Endodermal cell (in vitro differentiated cells): Measurements from ENCODE around the gene TNNC1. TPM values are rescaled to one million over a fixed set of nuclear protein-coding genes. Genes with fewer than 3 reads are reported as not detected.

ENCODE experiments used
- DNase-seq: peaks from one replicate; pipeline ENCODE4 v3.0.0-alpha.2; 2017
- H3K27ac ChIP-seq: 2 replicates; pipeline ENCODE4 v1.5.1; 2013; ENCODE audit warnings: mild to moderate bottlenecking, low read depth, low read length, moderate library complexity
- H3K27me3 ChIP-seq: 2 replicates; pipeline ENCODE4 v1.6.1; 2013; ENCODE audit warnings: mild to moderate bottlenecking, low read length, moderate library complexity; ENCODE audit not compliant: insufficient read depth, control insufficient read depth, poor library complexity, severe bottlenecking
- H3K36me3 ChIP-seq: 2 replicates; pipeline ENCODE4 v1.7.0; 2013; ENCODE audit warnings: mild to moderate bottlenecking, low read length, moderate library complexity; ENCODE audit not compliant: control insufficient read depth, insufficient read depth
- H3K4me1 ChIP-seq: one replicate; pipeline ENCODE4 v1.7.0; 2013; ENCODE audit warnings: low read length; ENCODE audit not compliant: control insufficient read depth, insufficient read depth
- H3K4me3 ChIP-seq: 2 replicates; pipeline ENCODE4 v1.5.1; 2013; ENCODE audit warnings: mild to moderate bottlenecking, low read length, moderate library complexity
- H3K9ac ChIP-seq: 2 replicates; pipeline ENCODE4 v1.6.1; 2013; ENCODE audit warnings: mild to moderate bottlenecking, low read length, moderate library complexity; ENCODE audit not compliant: poor library complexity, severe bottlenecking; ENCODE audit errors: extremely low read depth
- H3K9me3 ChIP-seq: 2 replicates; pipeline ENCODE4 v1.6.1; 2013; ENCODE audit warnings: mild to moderate bottlenecking, low read length, moderate library complexity; ENCODE audit not compliant: control insufficient read depth
- H3K27ac Mint-ChIP-seq: 2 replicates; pipeline ENCODE4 v1.8.0; 2020; ENCODE audit warnings: mixed read lengths
- H3K27me3 Mint-ChIP-seq: 2 replicates; pipeline ENCODE4 v1.8.0; 2021; ENCODE audit warnings: mild to moderate bottlenecking, mixed read lengths; ENCODE audit not compliant: insufficient read depth
- H3K36me3 Mint-ChIP-seq: 2 replicates; pipeline ENCODE4 v1.8.0; 2020; ENCODE audit warnings: low read depth, mixed read lengths
- H3K4me1 Mint-ChIP-seq: 2 replicates; pipeline ENCODE4 v1.8.0; 2020; ENCODE audit warnings: mixed read lengths
- H3K4me3 Mint-ChIP-seq: 2 replicates; pipeline ENCODE4 v1.8.0; 2020; ENCODE audit warnings: mild to moderate bottlenecking, moderate library complexity, mixed read lengths
- H3K9me3 Mint-ChIP-seq: 2 replicates; pipeline ENCODE4 v1.8.0; 2020; ENCODE audit warnings: mild to moderate bottlenecking, mixed read lengths
- CTCF ChIP-seq: fragments of 200-600 bp; sonication (generic); conservative IDR thresholded peaks from 2 replicates; pipeline ENCODE4 v1.5.0; 2021; ENCODE audit warnings: antibody characterized with exemption, mild to moderate bottlenecking
- WGBS, 2 experiments: methylation state at CpG; one replicate each; pipeline versions ENCODE4 v1.1.5 to v1.1.7; 2013; ENCODE audit warnings: missing lambda C conversion rate in 2 of 2, mixed read lengths in 1 of 2; ENCODE audit not compliant: insufficient coverage in 1 of 2, insufficient read length in 1 of 2; 5-methylcytosine and 5-hydroxymethylcytosine counted together
- total RNA-seq, 2 donors: library from RNA; stranded (reverse); fragmentation: NEBNext Ultra II Directional in 1 of 2; extraction: Animal tissue kit (Norgen Biotek cat#: 25700) in 1 of 2; gene quantifications; 2 replicates in 1 of 2; 3 replicates in 1 of 2; pipeline ENCODE4 v1.2.1, GENCODE V29; 2021

The TNNC1 gene
- total RNA-seq, 2 donors from 2014 or later = 44.8 to 64.6 TPM

GRCh38 chr3:52489453-52489852, 35.6 kb upstream of the TNNC1 start:
- TF ChIP-seq CTCF = no peak
- Mint-ChIP-seq H3K27ac (no peak overlapping the region), H3K36me3 (peaks cover 46% of the 10 kb centered on the region), H3K9me3 (no peaks in the 10 kb centered on the region), H3K4me1 (no peaks in the 10 kb centered on the region), H3K4me3 (no peak overlapping the region), H3K27me3 (no peaks in the 10 kb centered on the region)
- Histone ChIP-seq H3K27ac (no peak overlapping the region), H3K9ac (no peak overlapping the region), H3K27me3 (no peaks in the 10 kb centered on the region), H3K4me1 (no peaks in the 10 kb centered on the region), H3K9me3 (no peaks in the 10 kb centered on the region), H3K36me3 (peaks cover 49% of the 10 kb centered on the region), H3K4me3 (no peak overlapping the region)
- no peak for DNase-seq
- whole genome bisulfite sequencing, 2 experiments = 95 to 97% methylated on average over 13 to 18 of the region's 18 CpGs

- Histone ChIP-seq H3K27ac (no peak overlapping the region), H3K27me3 (no peaks in the 10 kb centered on the region), H3K9me3 (no peaks in the 10 kb centered on the region), H3K36me3 (peaks cover 53% of the 10 kb centered on the region), H3K9ac (no peak overlapping the region), H3K4me3 (no peak overlapping the region), H3K4me1 (no peaks in the 10 kb centered on the region)
- no peak for TF ChIP-seq CTCF
- Mint-ChIP-seq H3K27me3 (no peaks in the 10 kb centered on the region), H3K4me1 (no peaks in the 10 kb centered on the region), H3K4me3 (no peak overlapping the region), H3K9me3 (no peaks in the 10 kb centered on the region), H3K27ac (peak overlapping the region; percentile 35), H3K36me3 (peaks cover 46% of the 10 kb centered on the region)
- 93 to 94% methylated on average over 3 of the region's 3 CpGs for WGBS, 2 experiments
- no peak for DNase-seq
Observed at GRCh38 chr3:52488746-52489145, 34.9 kb upstream of the TNNC1 start.

- no peaks in the 10 kb centered on the region for H3K27me3 ChIP-seq
- Mint-ChIP-seq H3K4me3 (no peak overlapping the region), H3K9me3 (no peaks in the 10 kb centered on the region), H3K4me1 (no peaks in the 10 kb centered on the region), H3K27ac (no peak overlapping the region), H3K27me3 (no peaks in the 10 kb centered on the region), H3K36me3 (peaks cover 46% of the 10 kb centered on the region)
- 94 to 95% methylated on average over 53 to 58 of the region's 59 CpGs for WGBS, 2 experiments
- no peaks in the 10 kb centered on the region for H3K4me1 ChIP-seq
- H3K27ac ChIP-seq = no peak overlapping the region
- no peak overlapping the region for H3K9ac ChIP-seq
- peaks cover 60% of the 10 kb centered on the region for H3K36me3 ChIP-seq
- H3K9me3 ChIP-seq = no peaks in the 10 kb centered on the region
- no peak overlapping the region for H3K4me3 ChIP-seq
- TF ChIP-seq CTCF = no peak
- DNase-seq = no peak
Observed at GRCh38 chr3:52487788-52488691, 34.2 kb upstream of the TNNC1 start.
